NK-92 (cell line): ENCODE measurements around the gene MALAT1.

Experiments used
- DNase-seq: peaks from one replicate; lab custom pipeline; 2025; ENCODE audit not compliant: unreplicated experiment; lab: John Stamatoyannopoulos, UW

MALAT1 gene

GRCh38 chr11:65554842-65555430 is 56.1 kb downstream of the MALAT1 start:
- no peak for DNase-seq

- DNase-seq = no peak
Measured at GRCh38 chr11:65555693-65556231, 56.9 kb downstream of the MALAT1 start.
